ENCODE data around the gene RS1. TPM values are rescaled to one million over a fixed set of nuclear protein-coding genes. Genes with fewer than 3 reads are reported as not detected.
A peak's percentile ranks its signal among the peaks of the same experiment; 100 is the strongest.

The RS1 gene
- total RNA-seq, 3 donors from 2014 or later = not detected

GRCh38 chrX:18677161-18677869 lies 5.4 kb upstream of the RS1 start:
- Histone ChIP-seq H3K36me3 (no peaks in the 10 kb centered on the region), H3K27me3 (peaks cover 0 to 6% of the 10 kb centered on the region in 2 donors), H3K27ac (no peak overlapping the region), H3K9me3 (no peaks in the 10 kb centered on the region), H3K4me1 (no peaks in the 10 kb centered on the region), H3K4me3 (no peak overlapping the region)
- intact Hi-C loops (cut with DNase I; ENCODE audit: low total_unique reads) = no loop called here
- DNase-seq (ENCODE audit: low spot score in 2 of 2) = no peak
- TF ChIP-seq POLR2AphosphoS5 (IDR thresholded peaks at IDR 0.05) (no peak), POLR2A (IDR thresholded peaks at IDR 0.05) (no peak), CTCF (IDR thresholded peaks at IDR 0.05) (no peak)

- TF ChIP-seq CTCF (IDR thresholded peaks at IDR 0.05) (no peak), POLR2A (IDR thresholded peaks at IDR 0.05) (no peak), POLR2AphosphoS5 (IDR thresholded peaks at IDR 0.05) (no peak)
- no peaks in the 10 kb centered on the region for H3K4me1 ChIP-seq
- no peak overlapping the region for H3K27ac ChIP-seq
- intact Hi-C loops (cut with DNase I; ENCODE audit: low total_unique reads) = no loop called here
- peaks cover 0 to 4% of the 10 kb centered on the region in 2 donors for H3K27me3 ChIP-seq
- DNase-seq (ENCODE audit: low spot score in 2 of 2) = no peak
- H3K36me3 ChIP-seq = no peaks in the 10 kb centered on the region
- H3K9me3 ChIP-seq = no peaks in the 10 kb centered on the region
- H3K4me3 ChIP-seq = no peak overlapping the region
Observed at GRCh38 chrX:18676470-18676869, 4.6 kb upstream of the RS1 start.

GRCh38 chrX:18676050-18676449 lies 4.1 kb upstream of the RS1 start:
- no peaks in the 10 kb centered on the region for H3K27me3 ChIP-seq
- no peak for DNase-seq (ENCODE audit: low spot score in 2 of 2)
- no peaks in the 10 kb centered on the region for H3K4me1 ChIP-seq
- TF ChIP-seq CTCF (IDR thresholded peaks at IDR 0.05) = no peak
- TF ChIP-seq POLR2AphosphoS5 (IDR thresholded peaks at IDR 0.05) = no peak
- no peak for TF ChIP-seq POLR2A (IDR thresholded peaks at IDR 0.05)
- intact Hi-C loops (cut with DNase I; ENCODE audit: low total_unique reads) = no loop called here
- H3K27ac ChIP-seq = no peak overlapping the region
- H3K36me3 ChIP-seq = no peaks in the 10 kb centered on the region
- H3K9me3 ChIP-seq = no peaks in the 10 kb centered on the region
- no peak overlapping the region for H3K4me3 ChIP-seq

GRCh38 chrX:18674788-18675735 lies 3.2 kb upstream of the RS1 start:
- peak; percentile 45 to 73 (median 55) for TF ChIP-seq POLR2AphosphoS5 (IDR thresholded peaks at IDR 0.05)
- TF ChIP-seq POLR2A (IDR thresholded peaks at IDR 0.05) = peak; percentile 58
- no peak for TF ChIP-seq CTCF (IDR thresholded peaks at IDR 0.05)
- Histone ChIP-seq H3K4me1 (no peaks in the 10 kb centered on the region), H3K36me3 (no peaks in the 10 kb centered on the region), H3K27me3 (no peaks in the 10 kb centered on the region), H3K9me3 (no peaks in the 10 kb centered on the region), H3K4me3 (peak overlapping the region; percentile 63 to 77 (median 69)), H3K27ac (peak overlapping the region; percentile 81 to 88)
- intact Hi-C loops (cut with DNase I; ENCODE audit: low total_unique reads) = no loop called here
- DNase-seq (ENCODE audit: low spot score in 2 of 2) = peak; percentile 66 to 73

GRCh38 chrX:18674417-18674787 lies 2.5 kb upstream of the RS1 start:
- H3K9me3 ChIP-seq = no peaks in the 10 kb centered on the region
- TF ChIP-seq POLR2A (IDR thresholded peaks at IDR 0.05) (no peak), CTCF (IDR thresholded peaks at IDR 0.05) (no peak), POLR2AphosphoS5 (IDR thresholded peaks at IDR 0.05) (no peak)
- H3K27me3 ChIP-seq = no peaks in the 10 kb centered on the region
- intact Hi-C loops (cut with DNase I; ENCODE audit: low total_unique reads) = no loop called here
- H3K4me1 ChIP-seq = no peaks in the 10 kb centered on the region
- peak in 1 of 2 donors; percentile 51 for DNase-seq (ENCODE audit: low spot score in 2 of 2)
- H3K4me3 ChIP-seq = peak overlapping the region; percentile 63 to 77 (median 69)
- H3K27ac ChIP-seq = peak overlapping the region; percentile 40 to 88
- H3K36me3 ChIP-seq = no peaks in the 10 kb centered on the region
